Measurements from ENCODE around the gene ZNF532. TPM values are rescaled to one million over a fixed set of nuclear protein-coding genes. Genes with fewer than 3 reads are reported as not detected.
"Not testable (repeated sequence)": the region's sequence is repeated elsewhere in the genome, so short reads cannot be mapped to it uniquely, and the experiment has no call there.

ZNF532 gene
- polyA plus RNA-seq, 1 donor (not counting 4 experiments of a cell fraction or from before 2014, with no cell fraction given): 31.5 TPM

DNA sequence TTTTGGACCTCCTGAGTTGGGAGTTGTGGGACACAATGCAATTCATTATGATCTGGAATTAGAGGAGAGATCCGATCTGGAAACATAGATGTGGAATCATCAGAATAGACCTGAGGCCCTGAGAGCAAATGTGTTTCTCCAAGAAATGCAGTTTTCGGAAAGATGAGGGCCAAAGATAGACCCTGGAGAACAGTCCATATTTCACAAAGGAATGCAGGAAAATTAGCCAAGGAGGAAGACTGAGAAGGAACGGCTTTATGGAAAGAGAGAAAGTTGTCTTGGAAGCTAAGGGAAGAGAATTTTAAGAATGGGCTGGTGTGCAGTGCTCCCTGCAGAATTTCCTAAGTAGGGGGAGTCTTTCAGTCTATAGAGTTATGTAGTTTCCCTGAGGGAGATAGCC is 11.1 kb upstream of the ZNF532 start:
- Histone ChIP-seq H3K4me3 (ENCODE audit: control insufficient read depth in 2 of 3, extremely low read depth in 1 of 3, insufficient read depth in 2 of 3, low read depth in 1 of 3, low read length in 3 of 3) (no peak overlapping the region), H4K20me1 (ENCODE audit: control insufficient read depth, extremely low read depth, insufficient read depth, low read length) (no peaks in the 10 kb centered on the region), H3K9me3 (ENCODE audit: control insufficient read depth, low read depth, low read length) (no peaks in the 10 kb centered on the region), H3K27me3 (ENCODE audit: control insufficient read depth, extremely low read depth, insufficient read depth, low read length) (no peaks in the 10 kb centered on the region), H3K9me1 (ENCODE audit: control insufficient read depth, extremely low read depth, insufficient read depth, low read length) (no peaks in the 10 kb centered on the region), H3K4me2 (ENCODE audit: control insufficient read depth, extremely low read depth, insufficient read depth, low read depth, low read length) (no peak overlapping the region), H3K79me2 (ENCODE audit: control insufficient read depth, insufficient read depth, low read length) (no peaks in the 10 kb centered on the region), H2AFZ (ENCODE audit: control insufficient read depth, low read length) (no peak overlapping the region), H3K4me1 (ENCODE audit: control insufficient read depth, extremely low read depth, insufficient read depth, low read length) (peaks cover 26% of the 10 kb centered on the region), H3K9ac (ENCODE audit: control insufficient read depth, extremely low read depth, insufficient read depth, low read length) (no peak overlapping the region), H3K36me3 (ENCODE audit: control insufficient read depth in 2 of 2, extremely low read depth in 1 of 2, insufficient read depth in 2 of 2, low read length in 2 of 2) (no peaks in the 10 kb centered on the region), H3K27ac (ENCODE audit: control insufficient read depth, insufficient read depth, low read length) (no peak overlapping the region)
- TF ChIP-seq, protein P1, sequence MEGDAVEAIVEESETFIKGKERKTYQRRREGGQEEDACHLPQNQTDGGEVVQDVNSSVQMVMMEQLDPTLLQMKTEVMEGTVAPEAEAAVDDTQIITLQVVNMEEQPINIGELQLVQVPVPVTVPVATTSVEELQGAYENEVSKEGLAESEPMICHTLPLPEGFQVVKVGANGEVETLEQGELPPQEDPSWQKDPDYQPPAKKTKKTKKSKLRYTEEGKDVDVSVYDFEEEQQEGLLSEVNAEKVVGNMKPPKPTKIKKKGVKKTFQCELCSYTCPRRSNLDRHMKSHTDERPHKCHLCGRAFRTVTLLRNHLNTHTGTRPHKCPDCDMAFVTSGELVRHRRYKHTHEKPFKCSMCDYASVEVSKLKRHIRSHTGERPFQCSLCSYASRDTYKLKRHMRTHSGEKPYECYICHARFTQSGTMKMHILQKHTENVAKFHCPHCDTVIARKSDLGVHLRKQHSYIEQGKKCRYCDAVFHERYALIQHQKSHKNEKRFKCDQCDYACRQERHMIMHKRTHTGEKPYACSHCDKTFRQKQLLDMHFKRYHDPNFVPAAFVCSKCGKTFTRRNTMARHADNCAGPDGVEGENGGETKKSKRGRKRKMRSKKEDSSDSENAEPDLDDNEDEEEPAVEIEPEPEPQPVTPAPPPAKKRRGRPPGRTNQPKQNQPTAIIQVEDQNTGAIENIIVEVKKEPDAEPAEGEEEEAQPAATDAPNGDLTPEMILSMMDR (optimal IDR thresholded peaks at IDR 0.05 in 1 of 3, IDR thresholded peaks at IDR 0.05 in 1 of 3, conservative IDR thresholded peaks at IDR 0.05 in 1 of 3; ENCODE audit: extremely low read depth in 1 of 3, insufficient read depth in 2 of 3, low read length in 3 of 3): no peak
- TF ChIP-seq EZH2 (IDR thresholded peaks at IDR 0.05; ENCODE audit: low read length): no peak
- no peak for FAIRE-seq
- dilution Hi-C loops (cut with MboI; ENCODE audit: extremely low pct_ligation_motif_present, low sequenced_read_pairs): no loop called here
- DNase-seq (ENCODE audit: low read depth, low spot score): no peak

DNA sequence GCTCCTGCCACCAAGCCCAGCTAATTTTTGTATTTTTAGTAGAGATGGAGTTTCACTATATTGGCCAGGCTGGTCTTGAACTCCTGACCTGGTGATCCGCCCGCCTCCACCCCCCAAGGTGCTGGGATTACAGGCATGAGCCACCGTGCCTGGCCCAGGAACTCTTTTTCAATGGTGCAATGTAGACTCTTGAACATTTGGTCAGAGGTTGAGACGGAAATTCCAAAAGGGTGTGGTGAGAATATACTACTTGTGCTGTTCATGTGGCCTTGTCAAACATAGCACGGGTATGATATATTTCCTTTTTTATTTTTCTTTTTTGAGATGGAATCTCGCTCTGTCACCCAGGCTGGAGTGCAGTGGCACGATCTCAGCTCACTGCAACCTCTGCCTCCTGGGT is 9.2 kb upstream of the ZNF532 start:
- FAIRE-seq; H3K4me2 ChIP-seq (ENCODE audit: control insufficient read depth, extremely low read depth, insufficient read depth, low read depth, low read length); H3K27ac ChIP-seq (ENCODE audit: control insufficient read depth, insufficient read depth, low read length); H3K9me3 ChIP-seq (ENCODE audit: control insufficient read depth, low read depth, low read length); dilution Hi-C loops (cut with MboI; ENCODE audit: extremely low pct_ligation_motif_present, low sequenced_read_pairs); H4K20me1 ChIP-seq (ENCODE audit: control insufficient read depth, extremely low read depth, insufficient read depth, low read length); H3K79me2 ChIP-seq (ENCODE audit: control insufficient read depth, insufficient read depth, low read length); H3K9me1 ChIP-seq (ENCODE audit: control insufficient read depth, extremely low read depth, insufficient read depth, low read length); H3K4me1 ChIP-seq (ENCODE audit: control insufficient read depth, extremely low read depth, insufficient read depth, low read length); DNase-seq (ENCODE audit: low read depth, low spot score); H2AFZ ChIP-seq (ENCODE audit: control insufficient read depth, low read length); H3K4me3 ChIP-seq (ENCODE audit: control insufficient read depth in 2 of 3, extremely low read depth in 1 of 3, insufficient read depth in 2 of 3, low read depth in 1 of 3, low read length in 3 of 3); H3K36me3 ChIP-seq (ENCODE audit: control insufficient read depth in 2 of 2, extremely low read depth in 1 of 2, insufficient read depth in 2 of 2, low read length in 2 of 2); H3K27me3 ChIP-seq (ENCODE audit: control insufficient read depth, extremely low read depth, insufficient read depth, low read length); H3K9ac ChIP-seq (ENCODE audit: control insufficient read depth, extremely low read depth, insufficient read depth, low read length): not testable (repeated sequence)

DNA sequence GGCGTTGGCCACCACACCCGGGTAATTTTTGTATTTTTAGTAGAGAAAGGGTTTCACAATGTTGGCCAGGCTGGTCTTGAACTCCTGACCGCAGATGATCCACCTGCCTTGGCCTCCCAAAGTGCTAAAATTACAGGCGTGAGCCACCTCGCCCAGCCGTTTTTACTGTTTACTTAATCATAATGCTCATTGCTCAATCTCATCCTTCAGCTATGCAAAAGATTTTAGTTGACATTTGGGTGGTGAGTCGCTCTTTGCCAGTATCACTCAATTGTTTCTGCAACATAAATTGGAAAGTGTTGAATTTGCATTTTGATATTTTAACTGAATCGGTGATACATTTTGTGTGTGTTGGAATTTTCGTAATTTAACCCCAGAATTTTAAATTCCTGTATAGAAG is 7.8 kb upstream of the ZNF532 start:
- H3K9me1 ChIP-seq (ENCODE audit: control insufficient read depth, extremely low read depth, insufficient read depth, low read length): no peaks in the 10 kb centered on the region
- H3K9me3 ChIP-seq (ENCODE audit: control insufficient read depth, low read depth, low read length): no peaks in the 10 kb centered on the region
- H3K4me2 ChIP-seq (ENCODE audit: control insufficient read depth, extremely low read depth, insufficient read depth, low read depth, low read length): no peak overlapping the region
- no peaks in the 10 kb centered on the region for H4K20me1 ChIP-seq (ENCODE audit: control insufficient read depth, extremely low read depth, insufficient read depth, low read length)
- no peak overlapping the region for H2AFZ ChIP-seq (ENCODE audit: control insufficient read depth, low read length)
- dilution Hi-C loops (cut with MboI; ENCODE audit: extremely low pct_ligation_motif_present, low sequenced_read_pairs): no loop called here
- no peaks in the 10 kb centered on the region for H3K27me3 ChIP-seq (ENCODE audit: control insufficient read depth, extremely low read depth, insufficient read depth, low read length)
- DNase-seq (ENCODE audit: low read depth, low spot score) (no peak), FAIRE-seq (peak; percentile 53)
- H3K4me3 ChIP-seq (ENCODE audit: control insufficient read depth in 2 of 3, extremely low read depth in 1 of 3, insufficient read depth in 2 of 3, low read depth in 1 of 3, low read length in 3 of 3): no peak overlapping the region
- H3K36me3 ChIP-seq (ENCODE audit: control insufficient read depth in 2 of 2, extremely low read depth in 1 of 2, insufficient read depth in 2 of 2, low read length in 2 of 2): no peaks in the 10 kb centered on the region
- no peak for TF ChIP-seq EZH2 (IDR thresholded peaks at IDR 0.05; ENCODE audit: low read length)
- TF ChIP-seq, protein P1 (optimal IDR thresholded peaks at IDR 0.05 in 1 of 3, IDR thresholded peaks at IDR 0.05 in 1 of 3, conservative IDR thresholded peaks at IDR 0.05 in 1 of 3; ENCODE audit: extremely low read depth in 1 of 3, insufficient read depth in 2 of 3, low read length in 3 of 3): no peak
- no peak overlapping the region for H3K27ac ChIP-seq (ENCODE audit: control insufficient read depth, insufficient read depth, low read length)
- no peak overlapping the region for H3K9ac ChIP-seq (ENCODE audit: control insufficient read depth, extremely low read depth, insufficient read depth, low read length)
- H3K4me1 ChIP-seq (ENCODE audit: control insufficient read depth, extremely low read depth, insufficient read depth, low read length): peaks cover 3% of the 10 kb centered on the region
- no peaks in the 10 kb centered on the region for H3K79me2 ChIP-seq (ENCODE audit: control insufficient read depth, insufficient read depth, low read length)

Measured in keratinocyte (primary cell).